GM19351 (cell line): Measurements from ENCODE around the gene TMEM121.

Source experiments
- ATAC-seq: cut with Tn5 transposase; IDR thresholded peaks from one replicate; pipeline ENCODE4 v1.9.1; 2021; ENCODE audit warnings: mild to moderate bottlenecking, moderate library complexity; ENCODE audit not compliant: unreplicated experiment

The TMEM121 gene

GRCh38 chr14:105525861-105526775, at the start of gene TMEM121:
TMEM121 (plus strand) TSS chr14:105526583; CDS start chr14:105528835, 2,252 bp downstream.
- no peak for ATAC-seq

GRCh38 chr14:105476831-105477659, 49.3 kb upstream of the TMEM121 start:
- ATAC-seq: no peak

- no peak for ATAC-seq
These were observed 48.6 kb upstream of the TMEM121 start for GRCh38 chr14:105477660-105478397.

- ATAC-seq: no peak
These were observed 47.8 kb upstream of the TMEM121 start for GRCh38 chr14:105478398-105479251.

- no peak for ATAC-seq
These were observed 46.8 kb upstream of the TMEM121 start for GRCh38 chr14:105479431-105480158.

GRCh38 chr14:105480199-105480746, 46.1 kb upstream of the TMEM121 start:
- ATAC-seq: no peak

- peak; percentile 55 for ATAC-seq
These were observed 45.3 kb upstream of the TMEM121 start for GRCh38 chr14:105480807-105481801.

GRCh38 chr14:105481886-105482457, 44.4 kb upstream of the TMEM121 start:
- peak; percentile 62 for ATAC-seq

GRCh38 chr14:105482486-105483110, 43.8 kb upstream of the TMEM121 start:
- no peak for ATAC-seq

- no peak for ATAC-seq
These were observed 42.9 kb upstream of the TMEM121 start for GRCh38 chr14:105483300-105484068.

- ATAC-seq: no peak
These were observed 42.0 kb upstream of the TMEM121 start for GRCh38 chr14:105484069-105484996.

GRCh38 chr14:105484997-105485393, 41.4 kb upstream of the TMEM121 start:
- ATAC-seq: no peak

- no peak for ATAC-seq
These were observed 40.6 kb upstream of the TMEM121 start for GRCh38 chr14:105485739-105486162.

- no peak for ATAC-seq
These were observed 40.0 kb upstream of the TMEM121 start, which contains the start of gene CRIP1 for GRCh38 chr14:105486163-105486973. CRIP1 (plus strand) TSS chr14:105486886; CDS start chr14:105487260, 374 bp downstream.
